ENCODE results near the gene LRTM1. TPM values are rescaled to one million over a fixed set of nuclear protein-coding genes. Genes with fewer than 3 reads are reported as not detected.
A peak's percentile ranks its signal among the peaks of the same experiment; 100 is the strongest.

Gene LRTM1
- total RNA-seq, 1 experiment from 2014 or later, result not detected

- no peaks in the 10 kb centered on the region for H3K9me3 Mint-ChIP-seq (ENCODE audit: unreplicated experiment)
- BruUV-seq (replicated peaks), result no TSS peak
- no peak overlapping the region for H3K4me3 Mint-ChIP-seq (ENCODE audit: unreplicated experiment)
- no peak for TF ChIP-seq CTCF (IDR thresholded peaks at IDR 0.05; ENCODE audit: unreplicated experiment)
- H3K27ac Mint-ChIP-seq (ENCODE audit: low read depth, unreplicated experiment), result no peak overlapping the region
- no peak for DNase-seq (ENCODE audit: unreplicated experiment)
- H3K27me3 Mint-ChIP-seq (ENCODE audit: insufficient read depth, unreplicated experiment), result no peaks in the 10 kb centered on the region
- H3K4me1 Mint-ChIP-seq (ENCODE audit: insufficient read depth, unreplicated experiment), result peaks cover 11% of the 10 kb centered on the region
- ChIA-PET CTCF (interaction anchor here (0.6 kb wide), 1 partner anchor 1986 kb away, joined by 4 read pairs; no protein-coding TSS in a partner anchor), POLR2A (no interaction called here)
- intact Hi-C loops (cut with micrococcal nuclease), result no loop called here
- H3K36me3 Mint-ChIP-seq (ENCODE audit: insufficient read depth, unreplicated experiment), result peaks cover 6% of the 10 kb centered on the region
Measured at GRCh38 chr3:54968546-54969172, 40.8 kb upstream of the LRTM1 start.

- no peak for TF ChIP-seq CTCF (IDR thresholded peaks at IDR 0.05; ENCODE audit: unreplicated experiment)
- BruUV-seq (replicated peaks), result no TSS peak
- intact Hi-C loops (cut with micrococcal nuclease), result no loop called here
- DNase-seq (ENCODE audit: unreplicated experiment), result no peak
- H3K9me3 Mint-ChIP-seq (ENCODE audit: unreplicated experiment), result no peaks in the 10 kb centered on the region
- H3K27ac Mint-ChIP-seq (ENCODE audit: low read depth, unreplicated experiment), result no peak overlapping the region
- ChIA-PET CTCF (interaction anchor here (0.6 kb wide), 1 partner anchor 463 kb away, joined by 4 read pairs; no protein-coding TSS in a partner anchor), POLR2A (no interaction called here)
- H3K4me1 Mint-ChIP-seq (ENCODE audit: insufficient read depth, unreplicated experiment), result peaks cover 11% of the 10 kb centered on the region
- peaks cover 6% of the 10 kb centered on the region for H3K36me3 Mint-ChIP-seq (ENCODE audit: insufficient read depth, unreplicated experiment)
- no peak overlapping the region for H3K4me3 Mint-ChIP-seq (ENCODE audit: unreplicated experiment)
- H3K27me3 Mint-ChIP-seq (ENCODE audit: insufficient read depth, unreplicated experiment), result no peaks in the 10 kb centered on the region
Measured at GRCh38 chr3:54967731-54968161, 39.9 kb upstream of the LRTM1 start.

GRCh38 chr3:54966979-54967378 lies 39.1 kb upstream of the LRTM1 start:
- H3K4me1 Mint-ChIP-seq (ENCODE audit: insufficient read depth, unreplicated experiment), result peaks cover 16% of the 10 kb centered on the region

GRCh38 chr3:54965746-54966145 lies 37.9 kb upstream of the LRTM1 start:
- no peaks in the 10 kb centered on the region for H3K27me3 Mint-ChIP-seq (ENCODE audit: insufficient read depth, unreplicated experiment)
- no peak overlapping the region for H3K4me3 Mint-ChIP-seq (ENCODE audit: unreplicated experiment)
- H3K27ac Mint-ChIP-seq (ENCODE audit: low read depth, unreplicated experiment), result peak overlapping the region; percentile 13
- DNase-seq (ENCODE audit: unreplicated experiment), result no peak
- intact Hi-C loops (cut with micrococcal nuclease), result no loop called here
- no peaks in the 10 kb centered on the region for H3K9me3 Mint-ChIP-seq (ENCODE audit: unreplicated experiment)
- peaks cover 12% of the 10 kb centered on the region for H3K4me1 Mint-ChIP-seq (ENCODE audit: insufficient read depth, unreplicated experiment)
- ChIA-PET CTCF (interaction anchor here (0.7 to 1.4 kb wide), 3 partner anchors 18 to 93 kb away, joined by 3 to 5 read pairs (median 3); no protein-coding TSS in a partner anchor), POLR2A (no interaction called here)
- no TSS peak for BruUV-seq (replicated peaks)
- TF ChIP-seq CTCF (IDR thresholded peaks at IDR 0.05; ENCODE audit: unreplicated experiment), result no peak
- H3K36me3 Mint-ChIP-seq (ENCODE audit: insufficient read depth, unreplicated experiment), result peaks cover 6% of the 10 kb centered on the region

More at GRCh38 chr3:54966979-54967378, 39.1 kb upstream of the LRTM1 start:
- intact Hi-C loops (cut with micrococcal nuclease), result no loop called here
- no peak for DNase-seq (ENCODE audit: unreplicated experiment)
- Mint-ChIP-seq H3K27ac (ENCODE audit: low read depth, unreplicated experiment) (no peak overlapping the region), H3K4me3 (ENCODE audit: unreplicated experiment) (no peak overlapping the region), H3K36me3 (ENCODE audit: insufficient read depth, unreplicated experiment) (peaks cover 6% of the 10 kb centered on the region), H3K9me3 (ENCODE audit: unreplicated experiment) (no peaks in the 10 kb centered on the region), H3K27me3 (ENCODE audit: insufficient read depth, unreplicated experiment) (no peaks in the 10 kb centered on the region)
- TF ChIP-seq CTCF (IDR thresholded peaks at IDR 0.05; ENCODE audit: unreplicated experiment), result no peak
- CTCF ChIA-PET, result no interaction called here
- POLR2A ChIA-PET, result no interaction called here
- no TSS peak for BruUV-seq (replicated peaks)

Measured in MCF 10A (cell line).